NCI-H2107 treated with DMSO at 0.1 percent for 48 hours (cell line): Measurements from ENCODE around the gene SLC6A5.
"Not testable (repeated sequence)": the region's sequence is repeated elsewhere in the genome, so short reads cannot be mapped to it uniquely, and the experiment has no call there.

Source experiments
- DNase-seq: peaks from one replicate; lab custom pipeline; 2025; ENCODE audit not compliant: unreplicated experiment; lab: John Stamatoyannopoulos, UW

The SLC6A5 gene

DNA sequence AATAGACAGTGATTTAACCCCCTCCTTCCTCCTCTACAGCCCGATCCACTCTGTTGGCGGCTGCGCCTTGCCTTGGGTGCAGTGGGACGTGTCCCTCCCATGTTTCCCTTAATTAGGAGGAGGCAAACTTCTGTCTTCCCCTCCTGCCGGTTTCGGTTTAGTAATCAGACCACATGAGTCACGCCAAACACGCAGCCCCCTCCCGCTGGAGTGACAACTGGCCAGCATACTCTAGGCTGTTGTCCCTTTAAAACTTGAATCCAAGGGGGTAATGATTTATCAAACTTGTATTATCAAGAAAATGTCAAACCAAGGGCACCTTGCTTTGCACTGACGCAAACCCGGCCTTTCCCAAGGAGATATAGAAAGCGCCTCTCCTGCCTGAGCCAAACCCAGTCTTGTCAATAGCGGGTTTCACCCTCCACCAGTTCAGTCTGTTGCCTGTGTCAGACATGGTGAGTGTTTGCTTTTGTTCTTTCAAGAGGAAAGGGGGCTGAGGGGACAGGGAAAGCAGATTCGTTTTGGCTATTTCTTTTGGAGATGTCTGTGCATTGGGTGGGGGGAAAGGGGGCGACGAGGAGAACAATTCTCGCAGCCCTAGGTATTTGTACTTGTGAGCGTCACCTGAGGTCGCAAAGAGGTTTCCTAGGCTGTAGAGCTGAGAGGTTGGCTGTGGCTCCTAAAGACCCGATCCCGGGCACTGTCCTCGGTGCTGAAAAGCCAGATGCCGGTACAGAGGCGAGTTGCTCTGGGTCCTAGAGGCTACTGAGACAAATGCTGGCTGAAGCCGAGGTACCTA lies at the start of gene SLC6A5:
Gene SLC6A5, plus strand, starts transcription at position 388 of the 799 bp plus-strand sequence. Its CDS starts 65 bp downstream, at position 453.
- no peak for DNase-seq

- DNase-seq: no peak
These were observed 48.3 kb upstream of the SLC6A5 start for GRCh38 chr11:20551096-20551495.

DNA sequence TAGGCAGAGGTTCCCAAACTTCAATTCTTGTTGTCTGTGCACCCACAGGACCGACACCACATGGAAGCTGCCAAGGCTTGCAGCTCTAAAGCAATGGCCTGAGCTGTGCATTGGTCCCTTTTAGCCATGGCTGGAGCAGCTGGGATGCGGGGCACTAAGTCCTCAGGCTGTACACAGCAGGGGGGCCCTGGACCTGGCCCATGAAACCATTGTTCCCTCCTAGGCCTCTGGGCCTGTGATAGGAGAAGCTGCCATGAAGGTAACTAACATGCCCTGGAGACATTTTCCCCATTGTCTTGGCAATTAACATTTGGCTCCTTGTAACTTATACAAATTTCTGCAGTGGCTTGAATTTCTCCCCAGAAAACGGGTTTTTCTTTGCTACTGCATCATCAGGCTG lies 43.6 kb upstream of the SLC6A5 start:
- DNase-seq: no peak

DNA sequence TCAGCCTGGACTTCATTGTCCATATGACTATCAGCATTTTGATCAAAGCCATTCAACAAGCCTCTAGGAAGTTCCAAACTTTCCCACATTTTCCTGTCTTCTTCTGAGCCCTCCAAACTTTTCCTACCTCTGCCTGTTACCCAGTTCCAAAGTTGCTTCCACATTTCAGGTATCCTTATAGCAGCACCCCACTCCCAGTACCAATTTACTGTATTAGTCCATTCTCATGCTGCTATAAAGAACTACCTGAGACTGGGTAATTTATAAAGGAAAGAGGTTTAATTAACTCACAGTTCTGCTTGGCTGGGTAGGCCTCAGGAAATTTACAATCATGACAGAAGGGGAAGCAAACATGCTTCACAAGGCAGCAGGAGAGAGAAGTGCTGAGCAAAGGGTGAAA lies 43.0 kb upstream of the SLC6A5 start:
- DNase-seq: not testable (repeated sequence)

GRCh38 chr11:20558741-20559140 lies 40.7 kb upstream of the SLC6A5 start:
- DNase-seq: no peak

GRCh38 chr11:20559523-20560300 lies 39.7 kb upstream of the SLC6A5 start:
- DNase-seq: no peak

- DNase-seq: no peak
These were observed 37.5 kb upstream of the SLC6A5 start for GRCh38 chr11:20561915-20562314.

GRCh38 chr11:20563866-20564265 lies 35.5 kb upstream of the SLC6A5 start:
- DNase-seq: no peak

GRCh38 chr11:20564846-20565635 lies 34.4 kb upstream of the SLC6A5 start:
- DNase-seq: no peak

GRCh38 chr11:20566115-20566514 lies 33.3 kb upstream of the SLC6A5 start:
- DNase-seq: not testable (repeated sequence)

- DNase-seq: no peak
These were observed 32.6 kb upstream of the SLC6A5 start for GRCh38 chr11:20566591-20567434.

- DNase-seq: not testable (repeated sequence)
These were observed 19.7 kb upstream of the SLC6A5 start for GRCh38 chr11:20579725-20580124.

- no peak for DNase-seq
These were observed 16.2 kb upstream of the SLC6A5 start for GRCh38 chr11:20583201-20583600.

- DNase-seq: no peak
These were observed 15.2 kb upstream of the SLC6A5 start for GRCh38 chr11:20584093-20584774.

- DNase-seq: no peak
These were observed 9.6 kb upstream of the SLC6A5 start for GRCh38 chr11:20589796-20590195.

DNA sequence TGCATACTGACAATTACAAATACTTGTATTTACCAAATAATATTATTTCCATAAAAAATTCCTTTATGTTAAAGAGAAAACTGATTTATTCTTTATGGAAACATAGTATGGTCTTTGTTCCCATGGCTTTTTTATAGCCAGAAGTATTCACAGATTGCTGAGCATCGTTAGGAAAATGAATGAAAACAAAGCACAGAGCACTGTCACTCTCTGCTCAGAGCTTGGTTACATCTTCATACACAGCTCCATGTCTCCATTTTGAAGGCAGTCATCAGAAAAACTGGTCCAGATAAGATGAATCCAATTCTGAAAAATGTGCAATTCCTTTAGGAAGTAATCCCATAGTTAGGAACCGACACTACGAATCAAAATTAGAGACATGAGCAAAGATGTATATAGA lies 9.0 kb upstream of the SLC6A5 start:
- DNase-seq: no peak

GRCh38 chr11:20592741-20593140 lies 6.7 kb upstream of the SLC6A5 start:
- DNase-seq: no peak

GRCh38 chr11:20594274-20595061 lies 4.9 kb upstream of the SLC6A5 start:
- DNase-seq: no peak

- no peak for DNase-seq
These were observed 4.3 kb upstream of the SLC6A5 start for GRCh38 chr11:20595101-20595500.
